ENCODE measurements around the gene TLCD3B. TPM values are rescaled to one million over a fixed set of nuclear protein-coding genes. Genes with fewer than 3 reads are reported as not detected.
A peak's percentile ranks its signal among the peaks of the same experiment; 100 is the strongest.

Gene TLCD3B
- total RNA-seq, 2 experiments from 2014 or later, result 3.5 to 3.6 TPM

DNA sequence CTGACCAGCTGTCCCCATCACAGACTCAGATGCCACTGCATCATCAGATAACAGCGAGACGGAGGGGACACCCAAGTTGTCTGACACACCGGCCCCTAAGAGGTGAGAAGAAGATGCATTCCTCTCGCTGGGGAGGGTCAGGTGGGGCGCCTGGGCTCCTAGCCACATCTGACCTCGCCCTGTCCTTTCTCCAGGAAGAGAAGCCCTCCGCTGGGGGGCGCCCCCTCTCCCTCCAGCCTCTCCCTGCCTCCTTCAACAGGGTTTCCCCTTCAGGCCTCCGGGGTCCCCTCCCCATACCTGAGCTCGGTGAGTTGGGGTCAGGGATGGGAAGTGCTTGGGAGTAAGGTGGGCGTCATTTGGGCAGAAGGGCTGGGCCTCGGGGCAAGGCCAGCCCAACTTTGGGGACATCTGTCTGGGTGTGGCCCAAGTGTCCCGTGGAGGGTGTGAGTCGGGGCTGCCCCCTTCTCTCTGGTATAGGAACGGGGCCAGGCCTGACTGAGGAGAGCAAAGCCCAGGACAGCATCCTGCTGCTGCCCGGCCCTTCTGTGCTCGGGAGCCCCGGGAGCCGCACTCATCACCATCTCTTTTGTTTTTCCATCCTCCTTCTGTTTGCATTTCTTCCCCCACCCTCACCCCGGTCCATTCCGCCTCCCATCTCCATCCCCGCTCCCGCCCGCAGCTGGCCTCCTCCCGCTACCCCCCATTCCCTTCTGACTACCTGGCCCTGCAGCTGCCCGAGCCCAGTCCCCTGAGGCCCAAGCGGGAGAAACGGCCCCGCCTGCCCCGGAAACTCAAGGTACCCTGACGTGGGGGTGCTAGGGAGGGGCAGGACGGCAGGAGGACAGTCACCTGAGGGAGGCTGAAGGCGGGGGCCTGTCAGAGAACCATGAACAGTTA lies 30.1 kb downstream of the TLCD3B start:
- POLR2A ChIA-PET, result interaction anchor here (0.6 kb wide), 1 partner anchor 202 kb away, joined by 3 read pairs; no protein-coding TSS in a partner anchor
- H3K27ac Mint-ChIP-seq, result no peak overlapping the region

DNA sequence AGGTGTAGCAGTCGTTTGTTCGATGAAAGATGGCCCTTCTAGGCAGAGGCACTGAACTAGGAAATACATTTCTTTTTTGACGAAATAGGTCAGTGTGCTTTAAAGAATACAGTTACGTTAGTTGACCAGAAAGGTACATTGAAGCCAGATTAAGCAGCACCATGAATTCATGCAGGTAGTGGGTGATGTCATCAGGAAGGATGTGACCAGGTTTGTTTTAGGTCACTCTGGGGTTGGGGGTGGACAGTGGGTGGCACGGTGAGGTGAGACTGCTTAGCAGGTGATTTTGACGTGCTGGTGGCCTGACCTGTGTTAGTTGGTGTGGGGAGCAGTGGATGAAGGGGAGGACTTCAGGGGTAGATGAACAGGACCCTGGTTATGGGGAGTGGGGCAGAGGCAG lies 31.5 kb downstream of the TLCD3B start:
- Mint-ChIP-seq H3K9me3 (no peaks in the 10 kb centered on the region), H3K27me3 (no peaks in the 10 kb centered on the region), H3K4me1 (ENCODE audit: low read depth) (peaks cover 21% of the 10 kb centered on the region), H3K27ac (no peak overlapping the region), H3K4me3 (no peak overlapping the region), H3K36me3 (ENCODE audit: low read depth) (peaks cover 25% of the 10 kb centered on the region)
- ATAC-seq (no peak), DNase-seq (no peak)
- intact Hi-C loops (cut with micrococcal nuclease), result no loop called here
- ChIA-PET POLR2A (interaction anchor here (0.6 kb wide), 1 partner anchor 73 kb away, joined by 3 read pairs; no protein-coding TSS in a partner anchor), CTCF (no interaction called here)
- no peak for TF ChIP-seq CTCF (IDR thresholded peaks at IDR 0.05)

More for the DNA sequence above, 30.1 kb downstream of the TLCD3B start:
- H3K36me3 Mint-ChIP-seq (ENCODE audit: low read depth), result peaks cover 20% of the 10 kb centered on the region
- intact Hi-C loops (cut with micrococcal nuclease), result no loop called here
- no peaks in the 10 kb centered on the region for H3K9me3 Mint-ChIP-seq
- H3K4me3 Mint-ChIP-seq, result no peak overlapping the region
- H3K4me1 Mint-ChIP-seq (ENCODE audit: low read depth), result peaks cover 18% of the 10 kb centered on the region
- H3K27me3 Mint-ChIP-seq, result no peaks in the 10 kb centered on the region
- ATAC-seq, result no peak
- DNase-seq, result no peak
- CTCF ChIA-PET, result no interaction called here
- no peak for TF ChIP-seq CTCF (IDR thresholded peaks at IDR 0.05)

DNA sequence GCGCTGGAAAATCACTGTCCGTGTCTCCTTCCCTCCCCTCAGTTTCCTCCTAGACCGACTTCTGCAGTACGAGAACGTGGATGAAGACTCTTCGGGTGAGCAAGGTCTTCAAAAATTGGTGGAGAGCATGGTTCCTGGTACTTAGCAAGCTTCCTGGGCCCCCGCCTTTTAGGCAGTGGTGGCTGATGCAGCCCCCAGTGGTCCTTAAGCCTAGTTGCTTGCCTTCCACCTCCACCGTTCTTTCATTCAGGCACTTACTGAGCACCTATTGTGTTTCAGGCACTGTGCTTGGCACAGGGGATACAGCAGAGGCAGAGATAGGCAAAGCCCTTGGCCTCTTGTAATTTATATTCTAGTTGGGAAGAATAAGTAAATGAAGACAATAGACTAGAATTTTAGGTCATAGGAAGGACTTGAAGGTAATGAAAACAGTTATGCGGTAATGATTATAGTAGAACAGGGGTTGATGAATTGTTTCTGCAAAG lies 34.3 kb downstream of the TLCD3B start:
- POLR2A ChIA-PET, result interaction anchor here (0.6 to 7.7 kb wide), 13 partner anchors 10 to 185 kb away, joined by 3 to 74 read pairs (median 6); partner anchors contain the start of genes ALDOA, ASPHD1, KCTD13 and SEZ6L2
- DNase-seq, result peak; percentile 47

DNA sequence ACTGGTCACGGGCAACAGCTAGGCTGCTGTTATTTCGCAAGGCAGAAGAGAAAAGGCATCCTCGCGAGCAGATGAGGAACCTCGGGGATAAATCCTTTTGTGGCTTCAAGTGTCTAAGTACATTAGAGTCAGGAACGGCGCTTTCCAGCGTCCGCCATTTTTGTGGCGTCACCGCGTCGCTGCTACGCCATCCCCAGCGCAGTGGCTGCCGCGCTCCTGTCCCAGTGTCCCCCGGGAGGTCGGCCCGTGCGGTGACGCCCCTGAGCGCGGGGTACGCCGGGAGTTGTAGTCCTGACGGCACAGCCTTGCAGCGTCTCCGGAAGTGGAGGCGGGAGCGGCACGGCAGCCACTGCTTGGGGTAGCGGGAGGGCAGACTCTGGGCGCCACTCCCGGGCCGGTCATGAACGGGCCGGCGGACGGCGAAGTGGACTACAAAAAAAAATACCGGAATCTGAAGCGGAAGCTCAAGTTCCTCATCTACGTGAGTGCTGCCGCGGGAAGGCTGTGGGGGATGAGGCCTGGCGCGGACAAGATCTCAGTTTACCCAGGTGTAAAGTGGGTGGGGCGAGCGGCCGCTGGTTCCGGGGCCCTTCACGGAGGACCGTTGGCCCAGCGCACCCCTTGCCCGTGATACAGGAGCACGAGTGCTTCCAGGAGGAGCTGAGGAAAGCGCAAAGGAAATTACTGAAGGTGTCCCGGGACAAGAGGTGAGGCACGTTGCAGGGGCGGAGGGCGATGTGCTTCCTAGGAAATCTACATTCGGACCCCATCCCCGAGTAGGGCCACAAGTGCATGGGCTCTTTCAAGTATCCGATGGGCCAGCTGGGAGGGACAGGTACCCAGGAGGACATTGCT lies 34.9 kb downstream of the TLCD3B start, which contains the start of gene INO80E:
Gene INO80E (plus strand): TSS at position 331 of the 855 bp plus-strand sequence. CDS start 70 bp downstream, at position 401.
- intact Hi-C loops (cut with micrococcal nuclease), result no loop called here
- TF ChIP-seq CTCF (IDR thresholded peaks at IDR 0.05), result no peak
- DNase-seq (peak; percentile 99), ATAC-seq (peak; percentile 97)
- peaks cover 30% of the 10 kb centered on the region for H3K36me3 Mint-ChIP-seq (ENCODE audit: low read depth)
- no peaks in the 10 kb centered on the region for H3K27me3 Mint-ChIP-seq
- peak within 1 kb of the TSS; percentile 99 for H3K27ac Mint-ChIP-seq
- H3K4me3 Mint-ChIP-seq, result peak within 1 kb of the TSS; percentile 96
- POLR2A ChIA-PET, result interaction anchor here (0.6 to 7.7 kb wide), 21 partner anchors 10 to 189 kb away, joined by 3 to 74 read pairs (median 5); partner anchors contain the start of genes ALDOA, ASPHD1, DOC2A and KCTD13
- peaks cover 29% of the 10 kb centered on the region for H3K4me1 Mint-ChIP-seq (ENCODE audit: low read depth)
- CTCF ChIA-PET, result interaction anchor here (0.8 to 3.2 kb wide), 7 partner anchors 10 to 305 kb away, joined by 3 to 14 read pairs (median 5); partner anchors contain the start of gene PAGR1
- no peaks in the 10 kb centered on the region for H3K9me3 Mint-ChIP-seq

More for the DNA sequence above, 34.3 kb downstream of the TLCD3B start:
- Mint-ChIP-seq H3K4me3 (peak overlapping the region; percentile 96), H3K36me3 (ENCODE audit: low read depth) (peaks cover 31% of the 10 kb centered on the region), H3K27ac (peak overlapping the region; percentile 99), H3K4me1 (ENCODE audit: low read depth) (peaks cover 29% of the 10 kb centered on the region), H3K27me3 (no peaks in the 10 kb centered on the region), H3K9me3 (no peaks in the 10 kb centered on the region)
- TF ChIP-seq CTCF (IDR thresholded peaks at IDR 0.05), result no peak
- no peak for ATAC-seq
- CTCF ChIA-PET, result interaction anchor here (0.8 to 3.2 kb wide), 6 partner anchors 9 to 296 kb away, joined by 3 to 14 read pairs (median 6); no protein-coding TSS in a partner anchor
- intact Hi-C loops (cut with micrococcal nuclease), result no loop called here
